Nephron (organoid): Measurements from ENCODE around the gene CTCF.

Experiments
- H3K27ac Mint-ChIP-seq, 3 experiments: 2 replicates each; pipeline ENCODE4 v1.8.0; 2020; ENCODE audit warnings: mixed read lengths in 3 of 3, mild to moderate bottlenecking in 2 of 3, moderate library complexity in 1 of 3
- H3K27me3 Mint-ChIP-seq: 2 replicates; pipeline ENCODE4 v1.8.0; 2021; ENCODE audit warnings: low read depth, mild to moderate bottlenecking, moderate library complexity, mixed read lengths
- H3K36me3 Mint-ChIP-seq: 2 replicates; pipeline ENCODE4 v1.8.0; 2020; ENCODE audit warnings: low read depth, mixed read lengths
- H3K4me1 Mint-ChIP-seq: 2 replicates; pipeline ENCODE4 v1.8.0; 2020; ENCODE audit warnings: mixed read lengths
- H3K4me3 Mint-ChIP-seq, 3 experiments: 2 replicates each; pipeline ENCODE4 v1.8.0; 2020; ENCODE audit warnings: mild to moderate bottlenecking in 3 of 3, mixed read lengths in 3 of 3, moderate library complexity in 2 of 3
- H3K9me3 Mint-ChIP-seq: 2 replicates; pipeline ENCODE4 v1.8.0; 2020; ENCODE audit warnings: mixed read lengths
- CTCF ChIP-seq, 3 experiments: fragments of 200-600 bp; sonication (generic); IDR thresholded peaks; one replicate each; pipeline ENCODE4 v1.5.0; 2021; ENCODE audit warnings: antibody characterized with exemption in 3 of 3; ENCODE audit not compliant: unreplicated experiment in 3 of 3

The CTCF gene

GRCh38 chr16:67518676-67519075 lies 43.6 kb upstream of the CTCF start:
- peaks cover 12% of the 10 kb centered on the region for H3K4me1 Mint-ChIP-seq
- H3K4me3 Mint-ChIP-seq = peak overlapping the region; percentile 64 to 75 (median 75)

GRCh38 chr16:67519242-67519641 lies 43.1 kb upstream of the CTCF start:
- no peak for TF ChIP-seq CTCF (IDR thresholded peaks at IDR 0.05; ENCODE audit: unreplicated experiment in 3 of 3)
- Mint-ChIP-seq H3K4me1 (peaks cover 12% of the 10 kb centered on the region), H3K4me3 (peak overlapping the region; percentile 43 to 75 (median 75)), H3K27me3 (no peaks in the 10 kb centered on the region), H3K9me3 (no peaks in the 10 kb centered on the region), H3K36me3 (no peaks in the 10 kb centered on the region), H3K27ac (peak overlapping the region; percentile 14 to 95 (median 56))

More at GRCh38 chr16:67518676-67519075, 43.6 kb upstream of the CTCF start:
- H3K27ac Mint-ChIP-seq = peak overlapping the region; percentile 82 to 95 (median 95)
- no peaks in the 10 kb centered on the region for H3K27me3 Mint-ChIP-seq
- no peaks in the 10 kb centered on the region for H3K9me3 Mint-ChIP-seq
- H3K36me3 Mint-ChIP-seq = no peaks in the 10 kb centered on the region
- no peak for TF ChIP-seq CTCF (IDR thresholded peaks at IDR 0.05; ENCODE audit: unreplicated experiment in 3 of 3)

GRCh38 chr16:67521095-67521804 lies 41.1 kb upstream of the CTCF start:
- Mint-ChIP-seq H3K9me3 (no peaks in the 10 kb centered on the region), H3K4me3 (peak overlapping the region; percentile 86 to 92 (median 87)), H3K27me3 (peaks cover 13% of the 10 kb centered on the region), H3K27ac (peak overlapping the region; percentile 84 to 99 (median 97)), H3K4me1 (peaks cover 10% of the 10 kb centered on the region), H3K36me3 (no peaks in the 10 kb centered on the region)
- peak; percentile 62 to 83 (median 72) for TF ChIP-seq CTCF (IDR thresholded peaks at IDR 0.05; ENCODE audit: unreplicated experiment in 3 of 3)

GRCh38 chr16:67525176-67525860 lies 37.0 kb upstream of the CTCF start:
- no peaks in the 10 kb centered on the region for H3K9me3 Mint-ChIP-seq
- H3K4me1 Mint-ChIP-seq = peaks cover 8% of the 10 kb centered on the region
- H3K27ac Mint-ChIP-seq = no peak overlapping the region
- peak overlapping the region; percentile 22 to 61 (median 51) for H3K4me3 Mint-ChIP-seq
- H3K36me3 Mint-ChIP-seq = no peaks in the 10 kb centered on the region
- TF ChIP-seq CTCF (IDR thresholded peaks at IDR 0.05; ENCODE audit: unreplicated experiment in 3 of 3) = peak in 1 of 3 experiments; percentile 12
- H3K27me3 Mint-ChIP-seq = peaks cover 13% of the 10 kb centered on the region

- H3K36me3 Mint-ChIP-seq = no peaks in the 10 kb centered on the region
- no peaks in the 10 kb centered on the region for H3K9me3 Mint-ChIP-seq
- peak overlapping the region; percentile 72 to 83 (median 81) for H3K4me3 Mint-ChIP-seq
- H3K27ac Mint-ChIP-seq = peak overlapping the region; percentile 45 to 70 (median 57)
- H3K4me1 Mint-ChIP-seq = peaks cover 13% of the 10 kb centered on the region
- TF ChIP-seq CTCF (IDR thresholded peaks at IDR 0.05; ENCODE audit: unreplicated experiment in 3 of 3) = no peak
- peaks cover 13% of the 10 kb centered on the region for H3K27me3 Mint-ChIP-seq
Measured at GRCh38 chr16:67526149-67526791, 36.1 kb upstream of the CTCF start.
